GM12878 (cell line): Measurements from ENCODE around the gene CAPN8. TPM values are rescaled to one million over a fixed set of nuclear protein-coding genes. Genes with fewer than 3 reads are reported as not detected.

ENCODE experiments used
- ATAC-seq: fragments of 200-7000 bp; cut with Tn5 transposase; 3 replicates; pipeline ENCODE4 v1.9.1; 2020; ENCODE audit warnings: mild to moderate bottlenecking, moderate library complexity
- BruUV-seq: library from RNA; stranded (reverse); fragments of 400-500 nt; replicated peaks from 2 replicates; lab custom pipeline; 2021; lab: Mats Ljungman, UMichigan
- CTCF ChIA-PET: fragments of 300-600 bp; sonication (Branson Sonifier 250); formaldehyde crosslinking; extraction: SDS; loops from one replicate; lab custom pipeline; 2021; ENCODE audit warnings: inconsistent platforms; lab: Yijun Ruan, JAX
- POLR2A ChIA-PET: fragments of 350-600 bp; formaldehyde crosslinking; extraction: SDS; loops from one replicate; lab custom pipeline; 2021; ENCODE audit warnings: inconsistent platforms; lab: Charles Lee
- RAD21 ChIA-PET: fragments of 300-600 bp; sonication (Branson Sonifier 250); formaldehyde crosslinking; loops from one replicate; lab custom pipeline; 2023; ENCODE audit warnings: antibody characterized with exemption; ENCODE audit not compliant: unreplicated experiment; lab: Charles Lee
- SMC1A ChIA-PET: fragments of 300-600 bp; sonication (Branson Sonifier 250); formaldehyde crosslinking; loops from one replicate; lab custom pipeline; 2023; ENCODE audit not compliant: unreplicated experiment, uncharacterized antibody; lab: Charles Lee
- DNase-seq: peaks from one replicate; pipeline ENCODE4 v3.0.0-alpha.2; 2011; ENCODE audit warnings: low read depth, low spot score
- FAIRE-seq: peaks from 3 replicates; lab custom pipeline; 2011; peaks lifted over from hg19 to GRCh38; lab: Jason Lieb, UNC
- H2AFZ ChIP-seq: 2 replicates; pipeline ENCODE4 v1.6.0; 2011; ENCODE audit warnings: low read depth, low read length, control low read depth; ENCODE audit not compliant: control insufficient read depth
- H3K27ac ChIP-seq: 2 replicates; pipeline ENCODE4 v1.5.1; 2011; ENCODE audit warnings: control low read depth; ENCODE audit not compliant: control insufficient read depth, insufficient read depth
- H3K27me3 ChIP-seq, 2 experiments: replicated peaks in 1 of 2; 2 replicates each; pipeline versions ENCODE4 v1.6.0 to v1.6.1; 2011; ENCODE audit warnings: low read length in 1 of 2; ENCODE audit not compliant: control insufficient read depth in 2 of 2, insufficient read depth in 2 of 2
- H3K36me3 ChIP-seq, 2 experiments: 2 replicates each; pipeline ENCODE4 v1.5.1; 2011; ENCODE audit warnings: low read length in 1 of 2; ENCODE audit not compliant: control insufficient read depth in 2 of 2, insufficient read depth in 2 of 2
- H3K4me1 ChIP-seq: 2 replicates; pipeline ENCODE4 v1.6.1; 2011; ENCODE audit warnings: mild to moderate bottlenecking, low read length, moderate library complexity, mixed read lengths; ENCODE audit not compliant: control insufficient read depth, insufficient read depth
- H3K4me2 ChIP-seq: 2 replicates; pipeline ENCODE4 v1.6.0; 2011; ENCODE audit warnings: control low read depth; ENCODE audit not compliant: control insufficient read depth, insufficient read depth
- H3K4me3 ChIP-seq: fragments of 200-600 bp; sonication (generic); 2 replicates; pipeline ENCODE4 v1.5.1; 2016
- H3K79me2 ChIP-seq: 2 replicates; pipeline ENCODE4 v1.6.0; 2011; ENCODE audit warnings: low read length; ENCODE audit not compliant: control insufficient read depth, insufficient read depth
- H3K9ac ChIP-seq: 2 replicates; pipeline ENCODE4 v1.8.0; 2011; ENCODE audit warnings: low read length, control low read depth, mixed read lengths; ENCODE audit not compliant: control insufficient read depth, insufficient read depth
- H3K9me3 ChIP-seq: replicated peaks from 3 replicates; pipeline ENCODE4 v1.5.1; 2011; ENCODE audit warnings: mild to moderate bottlenecking, low read length; ENCODE audit not compliant: control insufficient read depth, insufficient read depth
- H4K20me1 ChIP-seq: 2 replicates; pipeline ENCODE4 v1.6.0; 2011; ENCODE audit not compliant: control insufficient read depth, insufficient read depth
- DPF2 ChIP-seq: fragments of 450-650 bp; IDR thresholded peaks from 2 replicates; pipeline ENCODE4 v1.6.1; 2017; ENCODE audit warnings: mild to moderate bottlenecking
- IKZF1 ChIP-seq: fragments of 450-650 bp; conservative IDR thresholded peaks from 2 replicates; pipeline ENCODE4 v1.6.1; 2017; ENCODE audit warnings: antibody characterized with exemption, mild to moderate bottlenecking
- RELB ChIP-seq: fragments of 450-650 bp; IDR thresholded peaks from 2 replicates; pipeline ENCODE4 v1.6.1; 2017; ENCODE audit warnings: low read depth, mild to moderate bottlenecking, moderate library complexity
- SMARCA5 ChIP-seq: fragments of 450-650 bp; IDR thresholded peaks from 2 replicates; pipeline ENCODE4 v1.6.1; 2017; ENCODE audit warnings: mild to moderate bottlenecking
- ZNF687 ChIP-seq: fragments of 450-650 bp; IDR thresholded peaks from 2 replicates; pipeline ENCODE4 v1.6.1; 2017; ENCODE audit warnings: mild to moderate bottlenecking, moderate library complexity
- WGBS: methylation state at CpG from one replicate; pipeline ENCODE4 v1.1.6; 2016; ENCODE audit warnings: low lambda C conversion rate; ENCODE audit not compliant: insufficient replicate concordance, insufficient coverage; ENCODE audit errors: missing lambda C conversion rate; 5-methylcytosine and 5-hydroxymethylcytosine counted together
- in situ Hi-C: fragments of 300-500 bp; cut with MboI; formaldehyde crosslinking; loops from 9 replicates; pipeline ENCODE4 v1.14.3; 2018; ENCODE audit warnings: mixed read lengths
- intact Hi-C: fragments of 100-400 bp; cut with micrococcal nuclease; formaldehyde crosslinking; loops from one replicate; pipeline ENCODE4 v1.14.2; 2022; ENCODE audit not compliant: unreplicated experiment
- polyA plus RNA-seq, 11 experiments: library from polyadenylated mRNA; depleted of rRNA in 4 of 11; unstranded in 6 of 11; stranded (reverse) in 5 of 11; fragments of >200 nt; fragmentation: Nextera tagmentation in 4 of 11; fragmentation: Illumina TruSeq in 1 of 11; extraction: Ambion mirVana in 4 of 11; extraction: Trizol in 1 of 11; gene quantifications; 1 replicate in 1 of 11; 2 replicates in 10 of 11; pipeline versions ENCODE4 v1.2.1 to v1.2.3, GENCODE V29; 2011 to 2016; ENCODE audit warnings: inconsistent platforms in 2 of 11, missing spikeins in 2 of 11, low read depth in 1 of 11
- total RNA-seq, 4 experiments: library from RNA; depleted of rRNA in 3 of 4; stranded (reverse); fragments of >200 nt in 3 of 4; fragmentation: Illumina TruSeq in 1 of 4; extraction: Trizol in 1 of 4; gene quantifications; 2 replicates each; pipeline versions ENCODE4 v1.2.1 to v1.2.3, GENCODE V29; 2013 to 2021

The CAPN8 gene
- total and polyA plus RNA-seq, 10 of the 15 experiments (the other 5 are each of a cell fraction or from before 2014, with no cell fraction given): 6.4 to 30.7 (median 12.3) TPM

GRCh38 chr1:223525957-223526356 is 139.5 kb downstream of the CAPN8 start:
- Histone ChIP-seq H4K20me1 (no peaks in the 10 kb centered on the region), H3K36me3 (no peaks in the 10 kb centered on the region), H3K9me3 (no peaks in the 10 kb centered on the region; the same call in 2 of the 3 replicates), H3K4me2 (no peak overlapping the region), H3K27me3 (no peaks in the 10 kb centered on the region), H3K4me3 (no peak overlapping the region), H2AFZ (no peak overlapping the region), H3K79me2 (no peaks in the 10 kb centered on the region), H3K9ac (no peak overlapping the region), H3K27ac (no peak overlapping the region), H3K4me1 (0 out of 2 replicates have a peak, but pooled peaks cover 3% of the 10 kb centered on the region)
- SMC1A ChIA-PET: interaction anchor here (1.3 kb wide), 2 partner anchors 8 to 31 kb away, joined by 3 to 4 read pairs; no protein-coding TSS in a partner anchor
- 10% methylated on average over 3 of the region's 3 CpGs for WGBS
- CTCF ChIA-PET: interaction anchor here (0.7 to 2.0 kb wide), 5 partner anchors 31 to 392 kb away, joined by 3 to 8 read pairs (median 3); no protein-coding TSS in a partner anchor
- no TSS peak for BruUV-seq
- RAD21 ChIA-PET: interaction anchor here (1.4 kb wide), 1 partner anchor 106 kb away, joined by 4 read pairs; no protein-coding TSS in a partner anchor
- ATAC-seq: peak; percentile 94
- intact Hi-C loops: no loop called here
- POLR2A ChIA-PET: interaction anchor here (1.0 kb wide), 1 partner anchor 346 kb away, joined by 3 read pairs; no protein-coding TSS in a partner anchor
- no peak for FAIRE-seq
- in situ Hi-C loops: no loop called here
- DNase-seq: no peak
- 0 out of 2 replicates have a peak, but pooled peaks have one; percentile 42 for TF ChIP-seq RELB
- TF ChIP-seq DPF2: no peak
- TF ChIP-seq SMARCA5: 0 out of 2 replicates have a peak, but pooled peaks have one; percentile 38
- TF ChIP-seq IKZF1: peak; percentile 42; the same call in 1 of the 2 replicates
- TF ChIP-seq ZNF687: 0 out of 2 replicates have a peak, but pooled peaks have one; percentile 26
